CD14-positive monocyte (primary cell): ENCODE results near the gene PTCHD1. TPM values are rescaled to one million over a fixed set of nuclear protein-coding genes. Genes with fewer than 3 reads are reported as not detected.

ENCODE experiments used
- DNase-seq, 3 donors: peaks; one replicate each; pipeline ENCODE4 v3.0.0-alpha.2; 2011 to 2022
- H2AFZ ChIP-seq: 2 replicates; pipeline ENCODE4 v1.6.0; 2012; ENCODE audit warnings: mild to moderate bottlenecking, low read depth, low read length, inconsistent platforms; ENCODE audit not compliant: insufficient read depth, poor library complexity, severe bottlenecking
- H3K27ac ChIP-seq, 2 donors: 1 replicate in 1 of 2; 2 replicates in 1 of 2; pipeline ENCODE4 v1.5.1; 2012 to 2013; ENCODE audit warnings: low read length in 2 of 2, control low read depth in 1 of 2, inconsistent platforms in 1 of 2, low read depth in 1 of 2, mild to moderate bottlenecking in 1 of 2
- H3K27me3 ChIP-seq, 2 donors: one replicate each; pipeline versions ENCODE4 v1.6.0 to v1.6.1; 2011 to 2013; ENCODE audit warnings: low read length in 2 of 2; ENCODE audit not compliant: control insufficient read depth in 2 of 2, insufficient read depth in 2 of 2
- H3K36me3 ChIP-seq, 2 donors: replicated peaks in 1 of 2; 1 replicate in 1 of 2; 2 replicates in 1 of 2; pipeline versions ENCODE4 v1.5.1 to v1.6.1; 2012 to 2013; ENCODE audit warnings: low read length in 2 of 2, control low read depth in 1 of 2, inconsistent platforms in 1 of 2, mild to moderate bottlenecking in 1 of 2; ENCODE audit not compliant: insufficient read depth in 2 of 2, control insufficient read depth in 1 of 2
- H3K4me1 ChIP-seq, 2 donors: 1 replicate in 1 of 2; 2 replicates in 1 of 2; pipeline versions ENCODE4 v1.5.1 to v1.6.1; 2012 to 2013; ENCODE audit warnings: low read length in 2 of 2, control low read depth in 1 of 2, inconsistent platforms in 1 of 2, mild to moderate bottlenecking in 1 of 2, moderate library complexity in 1 of 2; ENCODE audit not compliant: insufficient read depth in 2 of 2, control insufficient read depth in 1 of 2
- H3K4me2 ChIP-seq: replicated peaks from 2 replicates; pipeline ENCODE3; 2012; ENCODE audit warnings: low read length, moderate library complexity, mild to moderate bottlenecking; ENCODE audit not compliant: poor library complexity, severe bottlenecking; ENCODE audit errors: extremely low read depth
- H3K4me3 ChIP-seq, 3 experiments: fragments of 200-600 bp in 1 of 3; sonication (generic) in 1 of 3; replicated peaks in 1 of 3; 1 replicate in 2 of 3; 2 replicates in 1 of 3; pipeline ENCODE4 v1.5.1; 2011 to 2013; ENCODE audit warnings: low read length in 3 of 3, mild to moderate bottlenecking in 3 of 3, control low read depth in 2 of 3, low read depth in 2 of 3, inconsistent platforms in 1 of 3, moderate library complexity in 1 of 3
- H3K79me2 ChIP-seq: 2 replicates; pipeline ENCODE4 v1.6.0; 2012; ENCODE audit warnings: mild to moderate bottlenecking, control low read depth, inconsistent platforms, low read length, moderate library complexity; ENCODE audit not compliant: insufficient read depth
- H3K9ac ChIP-seq: 2 replicates; pipeline ENCODE4 v1.6.0; 2017; ENCODE audit warnings: low read length, mild to moderate bottlenecking; ENCODE audit not compliant: insufficient read depth, poor library complexity, severe bottlenecking
- H3K9me3 ChIP-seq, 2 donors: replicated peaks in 1 of 2; 1 replicate in 1 of 2; 2 replicates in 1 of 2; pipeline versions ENCODE4 v1.5.1 to v1.6.1; 2012 to 2013; ENCODE audit warnings: low read length in 2 of 2, control low read depth in 1 of 2; ENCODE audit not compliant: control insufficient read depth in 1 of 2, insufficient read depth in 1 of 2
- H4K20me1 ChIP-seq: 2 replicates; pipeline ENCODE4 v1.6.0; 2012; ENCODE audit warnings: mild to moderate bottlenecking, low read length, control low read depth, moderate library complexity; ENCODE audit not compliant: insufficient read depth
- H3K27ac Mint-ChIP-seq, 7 donors: one replicate each; pipeline ENCODE4 v1.8.0; 2020; ENCODE audit warnings: mild to moderate bottlenecking in 7 of 7, mixed read lengths in 7 of 7, moderate library complexity in 6 of 7, inconsistent platforms in 2 of 7
- H3K27me3 Mint-ChIP-seq, 3 donors: one replicate each; pipeline ENCODE4 v1.8.0; 2021 to 2022; ENCODE audit warnings: low read depth in 3 of 3, mild to moderate bottlenecking in 3 of 3, mixed read lengths in 3 of 3, moderate library complexity in 3 of 3, inconsistent platforms in 1 of 3
- H3K36me3 Mint-ChIP-seq, 2 donors: one replicate each; pipeline ENCODE4 v1.8.0; 2020; ENCODE audit warnings: mixed read lengths in 2 of 2, inconsistent platforms in 1 of 2, mild to moderate bottlenecking in 1 of 2
- H3K4me1 Mint-ChIP-seq: one replicate; pipeline ENCODE4 v1.8.0; 2020; ENCODE audit warnings: mild to moderate bottlenecking, mixed read lengths
- H3K4me3 Mint-ChIP-seq, 2 donors: one replicate each; pipeline ENCODE4 v1.8.0; 2020; ENCODE audit warnings: mild to moderate bottlenecking in 2 of 2, mixed read lengths in 2 of 2, moderate library complexity in 1 of 2
- H3K9me3 Mint-ChIP-seq, 7 donors: one replicate each; pipeline ENCODE4 v1.8.0; 2020 to 2022; ENCODE audit warnings: mixed read lengths in 7 of 7, mild to moderate bottlenecking in 6 of 7, moderate library complexity in 6 of 7, inconsistent platforms in 2 of 7
- CTCF ChIP-seq: fragments of 200-600 bp; IDR thresholded peaks from one replicate; pipeline ENCODE4 v1.8.0; 2022; ENCODE audit warnings: antibody characterized with exemption, mild to moderate bottlenecking
- WGBS: methylation state at CpG from one replicate; pipeline ENCODE4 v1.1.5; 2013; ENCODE audit warnings: missing lambda C conversion rate; ENCODE audit not compliant: insufficient coverage; 5-methylcytosine and 5-hydroxymethylcytosine counted together
- intact Hi-C, 2 donors: fragments of 100-400 bp; cut with micrococcal nuclease; formaldehyde crosslinking; loops; one replicate each; pipeline versions ENCODE4 v1.15.0 to v1.15.1; 2023
- polyA plus RNA-seq, 3 donors: library from polyadenylated mRNA; depleted of rRNA in 1 of 3; unstranded in 2 of 3; stranded (reverse) in 1 of 3; fragments of 300-500 nt in 2 of 3; fragments of >200 nt in 1 of 3; fragmentation: Illumina TruSeq in 2 of 3; gene quantifications; 1 replicate in 2 of 3; 2 replicates in 1 of 3; pipeline ENCODE4 v1.2.3, GENCODE V29; 2012 to 2021

The PTCHD1 gene
- polyA plus RNA-seq, 3 donors = not detected

GRCh38 chrX:23396263-23396662 is 61.6 kb downstream of the PTCHD1 start:
- H3K4me1 Mint-ChIP-seq = no peaks in the 10 kb centered on the region
- Histone ChIP-seq H3K9me3 (no peaks in the 10 kb centered on the region), H2AFZ (no peak overlapping the region), H3K79me2 (no peaks in the 10 kb centered on the region), H3K4me2 (no peak overlapping the region), H3K27me3 (no peaks in the 10 kb centered on the region), H3K27ac (no peak overlapping the region), H3K4me1 (no peaks in the 10 kb centered on the region), H3K36me3 (no peaks in the 10 kb centered on the region), H4K20me1 (no peaks in the 10 kb centered on the region), H3K4me3 (no peak overlapping the region), H3K9ac (no peak overlapping the region)
- peaks cover 0 to 2% (median 0%) of the 10 kb centered on the region in 7 donors for H3K9me3 Mint-ChIP-seq
- no peak overlapping the region for H3K4me3 Mint-ChIP-seq
- H3K27ac Mint-ChIP-seq = no peak overlapping the region
- no CpG with 5 or more reads among the region's 5 CpGs for WGBS
- no peak for DNase-seq
- TF ChIP-seq CTCF = no peak
- intact Hi-C loops = no loop called here
- peaks cover 0 to 6% (median under 1%) of the 10 kb centered on the region in 3 donors for H3K27me3 Mint-ChIP-seq
- no peaks in the 10 kb centered on the region for H3K36me3 Mint-ChIP-seq

GRCh38 chrX:23398570-23398969 is 63.9 kb downstream of the PTCHD1 start:
- no peak overlapping the region for H3K27ac Mint-ChIP-seq
- Histone ChIP-seq H3K27ac (no peak overlapping the region), H3K9ac (no peak overlapping the region), H3K4me3 (no peak overlapping the region), H3K9me3 (no peaks in the 10 kb centered on the region), H3K36me3 (no peaks in the 10 kb centered on the region), H3K27me3 (no peaks in the 10 kb centered on the region), H3K4me2 (no peak overlapping the region), H3K79me2 (no peaks in the 10 kb centered on the region), H2AFZ (no peak overlapping the region), H4K20me1 (no peaks in the 10 kb centered on the region), H3K4me1 (no peaks in the 10 kb centered on the region)
- H3K9me3 Mint-ChIP-seq = no peaks in the 10 kb centered on the region
- H3K4me1 Mint-ChIP-seq = no peaks in the 10 kb centered on the region
- intact Hi-C loops = no loop called here
- DNase-seq = no peak
- no peak for TF ChIP-seq CTCF
- no CpG with 5 or more reads among the region's 8 CpGs for WGBS
- H3K27me3 Mint-ChIP-seq = peaks cover 0 to 4% (median 1%) of the 10 kb centered on the region in 3 donors
- H3K4me3 Mint-ChIP-seq = no peak overlapping the region
- no peaks in the 10 kb centered on the region for H3K36me3 Mint-ChIP-seq
